ENCODE results near the gene RCAN2.

- TF ChIP-seq CTCF (IDR thresholded peaks at IDR 0.05 in 8 of 11, conservative IDR thresholded peaks at IDR 0.05 in 3 of 11): no peak
- no peak for TF ChIP-seq POLR2AphosphoS5 (IDR thresholded peaks at IDR 0.05)
- TF ChIP-seq POLR2A (IDR thresholded peaks at IDR 0.05): no peak
Measured at GRCh38 chr6:46331461-46331860, 159.8 kb downstream of the RCAN2 start.
